ENCODE results near the gene RAB15. TPM values are rescaled to one million over a fixed set of nuclear protein-coding genes. Genes with fewer than 3 reads are reported as not detected.

The RAB15 gene
- total RNA-seq, 6 experiments from 2014 or later: 6.5 to 13.8 (median 9.0) TPM

GRCh38 chr14:64971491-64971942 lies 619 bp downstream of the RAB15 start:
- H3K4me3 ChIP-seq: peak overlapping the region; percentile 54 to 68 (median 67)
- no peaks in the 10 kb centered on the region for H3K27me3 ChIP-seq
- 6% methylated on average over 14 of the region's 31 CpGs for WGBS (ENCODE audit: insufficient coverage, low coverage, low lambda C conversion rate, missing lambda C conversion rate)
- no peak for TF ChIP-seq POLR2A (IDR thresholded peaks at IDR 0.05)
- no peak for TF ChIP-seq CTCF (IDR thresholded peaks at IDR 0.05)
- DNase-seq (no peak), ATAC-seq (peak in 2 of 4 donors; percentile 6 to 12)
- intact Hi-C loops (cut with DNase I): no loop called here
- H3K36me3 ChIP-seq: no peaks in the 10 kb centered on the region
- no peaks in the 10 kb centered on the region for H3K9me3 ChIP-seq
- H3K27ac ChIP-seq: no peak overlapping the region
- H3K4me1 ChIP-seq: peaks cover 0 to 7% (median 0%) of the 10 kb centered on the region in 4 donors

GRCh38 chr14:64970776-64971477 lies 1.2 kb downstream of the RAB15 start:
- intact Hi-C loops (cut with DNase I): no loop called here
- ATAC-seq: peak in 2 of 4 donors; percentile 5 to 19
- no peaks in the 10 kb centered on the region for H3K27me3 ChIP-seq
- no peaks in the 10 kb centered on the region for H3K36me3 ChIP-seq
- peaks cover 0 to 7% (median 0%) of the 10 kb centered on the region in 4 donors for H3K4me1 ChIP-seq
- H3K27ac ChIP-seq: no peak overlapping the region
- H3K4me3 ChIP-seq: peak overlapping the region; percentile 54 to 68 (median 67)
- WGBS (ENCODE audit: insufficient coverage, low coverage, low lambda C conversion rate, missing lambda C conversion rate): 49% methylated on average over 4 of the region's 8 CpGs
- DNase-seq: no peak
- H3K9me3 ChIP-seq: no peaks in the 10 kb centered on the region
- no peak for TF ChIP-seq CTCF (IDR thresholded peaks at IDR 0.05)
- TF ChIP-seq POLR2A (IDR thresholded peaks at IDR 0.05): no peak

GRCh38 chr14:64970041-64970440 lies 2.1 kb downstream of the RAB15 start:
- Histone ChIP-seq H3K36me3 (no peaks in the 10 kb centered on the region), H3K4me3 (no peak overlapping the region), H3K4me1 (peaks cover 0 to 7% (median 0%) of the 10 kb centered on the region in 4 donors), H3K9me3 (no peaks in the 10 kb centered on the region), H3K27ac (no peak overlapping the region), H3K27me3 (no peaks in the 10 kb centered on the region)
- DNase-seq (no peak), ATAC-seq (no peak)
- WGBS (ENCODE audit: insufficient coverage, low coverage, low lambda C conversion rate, missing lambda C conversion rate): 79% methylated on average over 3 of the region's 3 CpGs
- no peak for TF ChIP-seq POLR2A (IDR thresholded peaks at IDR 0.05)
- no peak for TF ChIP-seq CTCF (IDR thresholded peaks at IDR 0.05)
- intact Hi-C loops (cut with DNase I): no loop called here

- Histone ChIP-seq H3K9me3 (no peaks in the 10 kb centered on the region), H3K27me3 (no peaks in the 10 kb centered on the region), H3K4me3 (no peak overlapping the region), H3K27ac (no peak overlapping the region), H3K36me3 (no peaks in the 10 kb centered on the region), H3K4me1 (peaks cover 0 to 7% (median 0%) of the 10 kb centered on the region in 4 donors)
- ATAC-seq (no peak), DNase-seq (no peak)
- intact Hi-C loops (cut with DNase I): no loop called here
- TF ChIP-seq CTCF (IDR thresholded peaks at IDR 0.05) (no peak), POLR2A (IDR thresholded peaks at IDR 0.05) (no peak)
- WGBS (ENCODE audit: insufficient coverage, low coverage, low lambda C conversion rate, missing lambda C conversion rate): 78% methylated on average over 6 of the region's 6 CpGs
Measured at GRCh38 chr14:64968651-64969050, 3.5 kb downstream of the RAB15 start.
